Activated CD4-positive, CD25-positive, alpha-beta regulatory T cell treated with anti-CD3 and anti-CD28 coated beads, Interleukin-2, amount 50 U/mL, for 24 hours (primary cell): ENCODE measurements around the gene APBB3.
A peak's percentile ranks its signal among the peaks of the same experiment; 100 is the strongest.

Source experiments
- ATAC-seq, 2 donors: fragments of 150-1000 bp; cut with Tn5 transposase; one replicate each; pipeline ENCODE4 v1.10.0; 2021; ENCODE audit warnings: mild to moderate bottlenecking in 1 of 2, moderate library complexity in 1 of 2

APBB3 gene

GRCh38 chr5:140575309-140575708, 10.9 kb upstream of the APBB3 start:
- no peak for ATAC-seq

GRCh38 chr5:140574165-140574564, 9.8 kb upstream of the APBB3 start:
- no peak for ATAC-seq

- no peak for ATAC-seq
These were observed 9.3 kb upstream of the APBB3 start for GRCh38 chr5:140573683-140574082.

- ATAC-seq, result no peak
These were observed 6.7 kb upstream of the APBB3 start for GRCh38 chr5:140571105-140571504.

- no peak for ATAC-seq
These were observed 6.1 kb upstream of the APBB3 start for GRCh38 chr5:140570488-140570887.

GRCh38 chr5:140570058-140570457, 5.7 kb upstream of the APBB3 start:
- no peak for ATAC-seq

- no peak for ATAC-seq
These were observed 4.8 kb upstream of the APBB3 start for GRCh38 chr5:140569197-140569596.

GRCh38 chr5:140568443-140569063, 4.2 kb upstream of the APBB3 start:
- ATAC-seq, result no peak

GRCh38 chr5:140567871-140568270, 3.5 kb upstream of the APBB3 start:
- no peak for ATAC-seq

- no peak for ATAC-seq
These were observed 2.9 kb upstream of the APBB3 start for GRCh38 chr5:140567136-140567818.

- ATAC-seq, result no peak
These were observed 2.3 kb upstream of the APBB3 start for GRCh38 chr5:140566665-140567064.

- no peak for ATAC-seq
These were observed 1.3 kb upstream of the APBB3 start for GRCh38 chr5:140565780-140566095.

GRCh38 chr5:140565024-140565779, 804 bp upstream of the APBB3 start:
- ATAC-seq, result no peak

GRCh38 chr5:140563596-140563995, 802 bp downstream of the APBB3 start:
- ATAC-seq, result no peak

GRCh38 chr5:140561753-140562523, 2.5 kb downstream of the APBB3 start:
- no peak for ATAC-seq

- ATAC-seq, result no peak
These were observed 4.2 kb downstream of the APBB3 start for GRCh38 chr5:140560227-140560626.

GRCh38 chr5:140558542-140558941, 5.9 kb downstream of the APBB3 start:
- no peak for ATAC-seq

- ATAC-seq, result no peak
These were observed 6.4 kb downstream of the APBB3 start for GRCh38 chr5:140557965-140558364.

- ATAC-seq, result peak; percentile 92
These were observed 7.1 kb downstream of the APBB3 start, which contains the start of gene SRA1 for GRCh38 chr5:140557136-140557805. Gene SRA1 (minus strand): TSS chr5:140557473. CDS start chr5:140557452, 21 bp downstream.

GRCh38 chr5:140556438-140556837, 8.0 kb downstream of the APBB3 start:
- no peak for ATAC-seq

- no peak for ATAC-seq
These were observed 8.6 kb downstream of the APBB3 start for GRCh38 chr5:140555747-140556312.

GRCh38 chr5:140554454-140554853, 9.9 kb downstream of the APBB3 start:
- ATAC-seq, result no peak
